ENCODE results near the gene PCBP3. TPM values are rescaled to one million over a fixed set of nuclear protein-coding genes. Genes with fewer than 3 reads are reported as not detected.

Gene PCBP3
- total RNA-seq, 1 donor from 2014 or later, result 7.6 TPM

DNA sequence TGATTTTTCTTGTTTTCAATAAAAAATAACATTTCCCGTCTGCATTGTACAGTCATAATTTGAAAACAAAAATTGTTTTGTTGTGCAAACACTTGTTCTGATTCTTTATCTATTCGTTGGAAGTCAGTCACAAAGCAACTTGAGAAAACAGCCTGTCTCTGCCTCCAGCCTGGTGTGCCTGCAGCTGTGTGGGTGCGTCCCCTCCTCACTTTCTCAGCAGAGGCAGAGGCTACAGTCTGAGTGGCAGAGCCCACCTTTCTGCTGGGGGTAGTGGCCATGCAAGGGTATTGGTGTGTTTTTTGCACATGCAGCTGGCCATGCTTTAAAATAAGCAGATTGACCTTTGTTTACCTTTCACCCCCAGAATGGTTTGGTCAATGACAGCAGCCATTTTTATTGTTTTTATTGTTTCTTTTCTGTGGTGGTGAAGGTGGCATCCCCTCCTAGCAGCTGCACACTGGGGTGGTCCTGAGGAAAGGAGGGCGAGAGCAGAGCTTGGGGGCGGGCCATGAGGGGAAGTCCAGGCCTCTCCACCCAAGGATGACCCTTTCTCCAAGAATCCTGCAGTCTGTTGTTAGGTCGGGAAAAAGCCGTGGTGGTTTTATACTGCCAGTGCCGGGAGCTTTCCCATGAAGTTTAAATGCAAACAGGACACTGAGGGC lies 159.6 kb downstream of the PCBP3 start:
- TF ChIP-seq, protein P1, sequence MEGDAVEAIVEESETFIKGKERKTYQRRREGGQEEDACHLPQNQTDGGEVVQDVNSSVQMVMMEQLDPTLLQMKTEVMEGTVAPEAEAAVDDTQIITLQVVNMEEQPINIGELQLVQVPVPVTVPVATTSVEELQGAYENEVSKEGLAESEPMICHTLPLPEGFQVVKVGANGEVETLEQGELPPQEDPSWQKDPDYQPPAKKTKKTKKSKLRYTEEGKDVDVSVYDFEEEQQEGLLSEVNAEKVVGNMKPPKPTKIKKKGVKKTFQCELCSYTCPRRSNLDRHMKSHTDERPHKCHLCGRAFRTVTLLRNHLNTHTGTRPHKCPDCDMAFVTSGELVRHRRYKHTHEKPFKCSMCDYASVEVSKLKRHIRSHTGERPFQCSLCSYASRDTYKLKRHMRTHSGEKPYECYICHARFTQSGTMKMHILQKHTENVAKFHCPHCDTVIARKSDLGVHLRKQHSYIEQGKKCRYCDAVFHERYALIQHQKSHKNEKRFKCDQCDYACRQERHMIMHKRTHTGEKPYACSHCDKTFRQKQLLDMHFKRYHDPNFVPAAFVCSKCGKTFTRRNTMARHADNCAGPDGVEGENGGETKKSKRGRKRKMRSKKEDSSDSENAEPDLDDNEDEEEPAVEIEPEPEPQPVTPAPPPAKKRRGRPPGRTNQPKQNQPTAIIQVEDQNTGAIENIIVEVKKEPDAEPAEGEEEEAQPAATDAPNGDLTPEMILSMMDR (IDR thresholded peaks at IDR 0.05), result no peak
- no peak for DNase-seq (ENCODE audit: extremely low spot score, unreplicated experiment)
- H3K27me3 Mint-ChIP-seq (ENCODE audit: unreplicated experiment), result peaks cover 2% of the 10 kb centered on the region
- no peak overlapping the region for H3K4me3 Mint-ChIP-seq (ENCODE audit: unreplicated experiment)
- H3K27ac Mint-ChIP-seq (ENCODE audit: unreplicated experiment), result no peak overlapping the region
- H3K9me3 Mint-ChIP-seq (ENCODE audit: unreplicated experiment), result no peaks in the 10 kb centered on the region
- peaks cover 2% of the 10 kb centered on the region for H3K36me3 Mint-ChIP-seq (ENCODE audit: unreplicated experiment)
- H3K4me1 Mint-ChIP-seq (ENCODE audit: unreplicated experiment), result no peaks in the 10 kb centered on the region

DNA sequence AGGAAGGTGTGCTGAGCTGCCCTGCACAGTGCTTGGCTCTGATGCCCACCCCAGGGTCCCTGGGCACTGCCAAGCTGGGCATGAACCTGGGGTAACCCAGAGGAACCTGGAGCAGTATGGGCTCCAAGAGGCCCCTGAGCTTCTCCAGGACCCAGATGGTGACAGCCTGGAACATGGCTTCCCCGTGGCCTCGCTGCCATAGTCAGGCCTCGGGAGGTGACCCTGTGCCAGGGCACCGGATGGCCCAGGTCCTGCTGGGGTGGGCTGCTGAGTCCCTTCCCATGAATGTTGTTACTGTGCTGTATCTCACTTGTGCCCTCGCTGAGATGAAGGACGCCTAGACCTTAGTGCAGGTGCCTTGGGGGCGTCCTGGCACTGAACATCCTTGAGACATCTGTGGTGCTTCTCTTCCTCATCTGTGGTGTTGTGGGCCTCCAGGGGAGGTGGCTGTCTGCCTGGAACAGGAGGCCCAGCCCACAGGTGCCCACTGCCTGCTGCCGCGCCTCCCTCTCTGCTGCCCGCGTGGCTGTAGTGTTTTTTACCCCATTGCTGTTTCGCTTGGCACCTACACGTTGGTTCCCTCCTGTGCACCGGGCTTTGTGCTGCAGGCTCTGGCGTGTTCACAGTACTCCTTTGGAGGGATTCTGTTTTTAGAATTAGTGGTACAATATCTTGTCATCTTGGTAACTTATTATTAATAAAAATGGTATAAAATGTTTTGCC lies 160.3 kb downstream of the PCBP3 start:
- H3K36me3 Mint-ChIP-seq (ENCODE audit: unreplicated experiment), result peaks cover 2% of the 10 kb centered on the region
- no peak overlapping the region for H3K27ac Mint-ChIP-seq (ENCODE audit: unreplicated experiment)
- TF ChIP-seq, protein P1 (IDR thresholded peaks at IDR 0.05), result no peak
- no peak overlapping the region for H3K4me3 Mint-ChIP-seq (ENCODE audit: unreplicated experiment)
- DNase-seq (ENCODE audit: extremely low spot score, unreplicated experiment), result peak; percentile 81
- no peaks in the 10 kb centered on the region for H3K9me3 Mint-ChIP-seq (ENCODE audit: unreplicated experiment)
- peaks cover 2% of the 10 kb centered on the region for H3K27me3 Mint-ChIP-seq (ENCODE audit: unreplicated experiment)
- H3K4me1 Mint-ChIP-seq (ENCODE audit: unreplicated experiment), result no peaks in the 10 kb centered on the region

DNA sequence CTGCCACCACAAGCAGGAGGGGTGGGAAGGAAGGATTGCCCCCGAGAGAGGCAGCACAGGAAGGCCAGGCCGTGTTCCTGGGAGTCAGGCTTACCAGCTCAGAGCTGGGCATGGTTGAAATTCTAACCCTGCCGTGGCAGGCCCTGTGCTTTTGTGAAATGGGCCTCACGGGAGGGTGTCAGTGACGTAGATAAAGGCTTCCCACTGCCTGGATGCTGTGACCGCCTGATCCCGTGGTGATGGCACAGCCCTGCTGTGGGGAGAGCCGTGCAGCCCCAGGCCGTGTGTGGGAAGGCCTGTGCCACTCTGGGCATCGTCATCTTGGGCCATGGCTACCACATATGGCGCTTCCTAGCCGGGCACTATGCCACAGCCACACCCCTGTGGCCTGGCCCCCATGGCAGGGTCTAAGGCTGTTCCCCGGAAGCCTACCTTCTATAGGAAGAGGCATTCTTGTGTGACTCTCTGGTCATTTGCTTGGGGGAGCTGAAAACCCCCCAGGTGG lies 161.3 kb downstream of the PCBP3 start:
- peaks cover 2% of the 10 kb centered on the region for H3K36me3 Mint-ChIP-seq (ENCODE audit: unreplicated experiment)
- peak; percentile 68 for DNase-seq (ENCODE audit: extremely low spot score, unreplicated experiment)
- peaks cover 2% of the 10 kb centered on the region for H3K27me3 Mint-ChIP-seq (ENCODE audit: unreplicated experiment)
- H3K4me3 Mint-ChIP-seq (ENCODE audit: unreplicated experiment), result no peak overlapping the region
- H3K4me1 Mint-ChIP-seq (ENCODE audit: unreplicated experiment), result no peaks in the 10 kb centered on the region
- no peak overlapping the region for H3K27ac Mint-ChIP-seq (ENCODE audit: unreplicated experiment)
- H3K9me3 Mint-ChIP-seq (ENCODE audit: unreplicated experiment), result no peaks in the 10 kb centered on the region
- TF ChIP-seq, protein P1 (IDR thresholded peaks at IDR 0.05), result no peak

DNA sequence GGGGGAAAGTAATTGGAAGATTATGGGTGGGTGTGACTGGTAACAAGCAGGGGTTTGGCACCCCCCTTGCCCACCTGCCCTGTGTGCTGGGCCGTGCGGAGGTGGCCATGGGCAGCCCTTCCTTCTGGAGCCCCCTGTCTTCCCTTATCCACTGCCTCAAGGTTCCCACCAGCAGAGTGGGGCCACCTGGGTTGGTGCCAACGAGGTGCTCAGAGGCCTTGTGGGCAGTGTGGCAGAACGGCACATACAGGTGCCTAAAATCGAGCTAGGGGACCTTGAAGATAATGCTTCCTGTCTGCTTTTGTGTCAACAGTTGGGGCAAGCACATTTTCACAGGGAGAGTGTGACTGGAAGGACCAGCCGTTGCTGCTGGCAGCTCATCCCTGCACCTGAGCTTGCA lies 161.8 kb downstream of the PCBP3 start:
- Mint-ChIP-seq H3K4me3 (ENCODE audit: unreplicated experiment) (no peak overlapping the region), H3K27me3 (ENCODE audit: unreplicated experiment) (peaks cover 2% of the 10 kb centered on the region)
- peak; percentile 82 for DNase-seq (ENCODE audit: extremely low spot score, unreplicated experiment)

More for the DNA sequence above, 161.8 kb downstream of the PCBP3 start:
- Mint-ChIP-seq H3K4me1 (ENCODE audit: unreplicated experiment) (no peaks in the 10 kb centered on the region), H3K36me3 (ENCODE audit: unreplicated experiment) (peaks cover 2% of the 10 kb centered on the region), H3K9me3 (ENCODE audit: unreplicated experiment) (no peaks in the 10 kb centered on the region), H3K27ac (ENCODE audit: unreplicated experiment) (no peak overlapping the region)
- TF ChIP-seq, protein P1 (IDR thresholded peaks at IDR 0.05), result no peak
